ENCODE data around the gene CRB1.

CRB1 gene

GRCh38 chr1:197526736-197527371 is 258.8 kb downstream of the CRB1 start:
- no peak for DNase-seq (ENCODE audit: low read depth in 2 of 2)

All from stimulated activated CD8-positive, alpha-beta memory T cell treated with anti-CD3 and anti-CD28 coated beads, Interleukin-15, amount 100 ng/mL, for 48 hours (primary cell).